Mammary epithelial cell (primary cell): Measurements from ENCODE around the gene USP9X.

Source experiments
- EZH2 ChIP-seq: IDR thresholded peaks from 2 replicates; pipeline ENCODE4 v1.6.1; 2012; ENCODE audit warnings: low read length, inconsistent platforms, borderline replicate concordance
- TF ChIP-seq, protein P1 (sequence below), 2 donors: IDR thresholded peaks in 1 of 2; conservative IDR thresholded peaks in 1 of 2; 2 replicates each; pipeline ENCODE4 v1.5.1; 2011 to 2012; ENCODE audit warnings: inconsistent platforms in 2 of 2, low read length in 2 of 2, mild to moderate bottlenecking in 2 of 2, control low read depth in 1 of 2, low read depth in 1 of 2; ENCODE audit not compliant: insufficient read depth in 1 of 2; ENCODE audit errors: extremely low read depth in 1 of 2

DNA sequence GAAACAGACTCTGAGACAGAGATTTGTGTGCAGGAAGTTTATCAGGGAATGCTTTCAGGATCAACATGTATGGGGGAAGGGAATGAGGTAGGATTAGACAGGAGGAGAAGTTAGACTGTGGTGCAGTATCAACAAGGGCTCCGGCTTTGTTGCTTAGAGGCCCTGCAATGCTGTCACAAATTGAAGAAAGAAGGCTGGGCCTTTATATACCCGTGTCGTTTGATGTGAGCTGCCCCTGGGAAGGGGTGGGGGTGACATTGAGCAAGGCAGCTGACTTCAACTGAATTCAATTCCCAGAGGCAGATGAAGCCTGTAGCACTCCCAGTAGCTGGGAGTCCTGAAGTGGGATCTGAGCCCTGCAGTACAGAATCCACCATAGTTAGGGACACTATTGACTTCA, 29.5 kb upstream of the USP9X start:
- TF ChIP-seq, protein P1, sequence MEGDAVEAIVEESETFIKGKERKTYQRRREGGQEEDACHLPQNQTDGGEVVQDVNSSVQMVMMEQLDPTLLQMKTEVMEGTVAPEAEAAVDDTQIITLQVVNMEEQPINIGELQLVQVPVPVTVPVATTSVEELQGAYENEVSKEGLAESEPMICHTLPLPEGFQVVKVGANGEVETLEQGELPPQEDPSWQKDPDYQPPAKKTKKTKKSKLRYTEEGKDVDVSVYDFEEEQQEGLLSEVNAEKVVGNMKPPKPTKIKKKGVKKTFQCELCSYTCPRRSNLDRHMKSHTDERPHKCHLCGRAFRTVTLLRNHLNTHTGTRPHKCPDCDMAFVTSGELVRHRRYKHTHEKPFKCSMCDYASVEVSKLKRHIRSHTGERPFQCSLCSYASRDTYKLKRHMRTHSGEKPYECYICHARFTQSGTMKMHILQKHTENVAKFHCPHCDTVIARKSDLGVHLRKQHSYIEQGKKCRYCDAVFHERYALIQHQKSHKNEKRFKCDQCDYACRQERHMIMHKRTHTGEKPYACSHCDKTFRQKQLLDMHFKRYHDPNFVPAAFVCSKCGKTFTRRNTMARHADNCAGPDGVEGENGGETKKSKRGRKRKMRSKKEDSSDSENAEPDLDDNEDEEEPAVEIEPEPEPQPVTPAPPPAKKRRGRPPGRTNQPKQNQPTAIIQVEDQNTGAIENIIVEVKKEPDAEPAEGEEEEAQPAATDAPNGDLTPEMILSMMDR (conservative IDR thresholded peaks at IDR 0.05 in 1 of 2, IDR thresholded peaks at IDR 0.05 in 1 of 2; ENCODE audit: extremely low read depth in 1 of 2, insufficient read depth in 1 of 2, low read depth in 1 of 2, low read length in 2 of 2) = no peak
- no peak for TF ChIP-seq EZH2
